Ishikawa (cell line): ENCODE data around the gene PIK3IP1.

Experiments
- CREB1 ChIP-seq: IDR thresholded peaks from 2 replicates; pipeline ENCODE4 v1.6.1; 2012; ENCODE audit warnings: low read depth
- TCF12 ChIP-seq: IDR thresholded peaks from 2 replicates; pipeline ENCODE4 v1.6.1; 2012; ENCODE audit warnings: low read depth
- TF ChIP-seq, protein P1 (sequence below): IDR thresholded peaks from 2 replicates; pipeline ENCODE4 v1.6.1; 2012; ENCODE audit warnings: low read depth, mild to moderate bottlenecking
- TF ChIP-seq, protein P2 (sequence below): IDR thresholded peaks from 2 replicates; pipeline ENCODE4 v1.6.1; 2012

DNA sequence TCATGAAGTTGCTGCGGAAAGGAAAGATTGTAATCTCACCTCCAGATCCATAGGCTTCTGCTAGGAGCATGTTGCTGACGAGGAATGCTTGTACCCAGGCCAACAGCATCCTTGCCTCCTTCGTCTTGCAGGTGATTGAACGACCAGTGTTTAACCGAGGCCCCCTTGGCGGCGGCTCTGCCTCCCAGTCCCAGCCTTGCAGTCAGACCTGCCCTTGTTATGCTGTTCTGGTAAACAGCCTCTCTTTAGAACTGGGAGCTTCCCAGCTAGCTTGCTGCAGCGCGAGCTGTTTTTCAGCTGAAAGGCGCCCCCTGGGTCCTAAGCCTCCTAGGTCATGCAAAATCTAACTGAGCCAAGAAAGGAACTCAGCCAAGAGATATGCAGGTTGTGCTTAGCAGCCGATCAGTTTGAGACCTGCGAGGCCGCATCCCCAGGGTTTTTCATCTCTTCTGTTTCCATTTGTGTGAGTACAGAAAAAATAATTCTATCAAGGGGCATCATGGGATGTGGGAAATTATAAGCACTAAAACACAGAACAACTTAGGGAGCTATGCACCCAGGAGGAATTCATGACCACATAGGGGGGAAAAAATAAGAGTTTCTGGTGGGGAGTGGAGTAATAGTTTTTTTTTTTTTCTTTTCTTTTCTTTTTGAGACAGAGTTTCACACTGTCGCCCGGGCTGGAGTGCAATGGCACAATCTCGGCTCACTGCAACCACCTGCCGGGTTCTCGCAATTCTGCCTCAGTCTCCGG is at the start of gene PIK3IP1:
- no peak for TF ChIP-seq TCF12
- TF ChIP-seq, protein P1, sequence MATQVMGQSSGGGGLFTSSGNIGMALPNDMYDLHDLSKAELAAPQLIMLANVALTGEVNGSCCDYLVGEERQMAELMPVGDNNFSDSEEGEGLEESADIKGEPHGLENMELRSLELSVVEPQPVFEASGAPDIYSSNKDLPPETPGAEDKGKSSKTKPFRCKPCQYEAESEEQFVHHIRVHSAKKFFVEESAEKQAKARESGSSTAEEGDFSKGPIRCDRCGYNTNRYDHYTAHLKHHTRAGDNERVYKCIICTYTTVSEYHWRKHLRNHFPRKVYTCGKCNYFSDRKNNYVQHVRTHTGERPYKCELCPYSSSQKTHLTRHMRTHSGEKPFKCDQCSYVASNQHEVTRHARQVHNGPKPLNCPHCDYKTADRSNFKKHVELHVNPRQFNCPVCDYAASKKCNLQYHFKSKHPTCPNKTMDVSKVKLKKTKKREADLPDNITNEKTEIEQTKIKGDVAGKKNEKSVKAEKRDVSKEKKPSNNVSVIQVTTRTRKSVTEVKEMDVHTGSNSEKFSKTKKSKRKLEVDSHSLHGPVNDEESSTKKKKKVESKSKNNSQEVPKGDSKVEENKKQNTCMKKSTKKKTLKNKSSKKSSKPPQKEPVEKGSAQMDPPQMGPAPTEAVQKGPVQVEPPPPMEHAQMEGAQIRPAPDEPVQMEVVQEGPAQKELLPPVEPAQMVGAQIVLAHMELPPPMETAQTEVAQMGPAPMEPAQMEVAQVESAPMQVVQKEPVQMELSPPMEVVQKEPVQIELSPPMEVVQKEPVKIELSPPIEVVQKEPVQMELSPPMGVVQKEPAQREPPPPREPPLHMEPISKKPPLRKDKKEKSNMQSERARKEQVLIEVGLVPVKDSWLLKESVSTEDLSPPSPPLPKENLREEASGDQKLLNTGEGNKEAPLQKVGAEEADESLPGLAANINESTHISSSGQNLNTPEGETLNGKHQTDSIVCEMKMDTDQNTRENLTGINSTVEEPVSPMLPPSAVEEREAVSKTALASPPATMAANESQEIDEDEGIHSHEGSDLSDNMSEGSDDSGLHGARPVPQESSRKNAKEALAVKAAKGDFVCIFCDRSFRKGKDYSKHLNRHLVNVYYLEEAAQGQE, result no peak
- TF ChIP-seq, protein P2, sequence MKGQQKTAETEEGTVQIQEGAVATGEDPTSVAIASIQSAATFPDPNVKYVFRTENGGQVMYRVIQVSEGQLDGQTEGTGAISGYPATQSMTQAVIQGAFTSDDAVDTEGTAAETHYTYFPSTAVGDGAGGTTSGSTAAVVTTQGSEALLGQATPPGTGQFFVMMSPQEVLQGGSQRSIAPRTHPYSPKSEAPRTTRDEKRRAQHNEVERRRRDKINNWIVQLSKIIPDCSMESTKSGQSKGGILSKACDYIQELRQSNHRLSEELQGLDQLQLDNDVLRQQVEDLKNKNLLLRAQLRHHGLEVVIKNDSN, result no peak
- no peak for TF ChIP-seq CREB1
